Measurements from ENCODE around the gene SLC2A4. TPM values are rescaled to one million over a fixed set of nuclear protein-coding genes. Genes with fewer than 3 reads are reported as not detected.

Gene SLC2A4
- total RNA-seq, 1 donor from 2014 or later: 0.30 TPM

- no peak for DNase-seq (ENCODE audit: low read depth)
- Histone ChIP-seq H3K36me3 (ENCODE audit: insufficient read depth, low read length) (no peaks in the 10 kb centered on the region), H3K79me2 (ENCODE audit: insufficient read depth, low read length) (no peaks in the 10 kb centered on the region), H3K4me1 (ENCODE audit: insufficient read depth, low read length) (peaks cover 8% of the 10 kb centered on the region), H3K27ac (ENCODE audit: low read depth, low read length) (no peak overlapping the region), H3K4me3 (ENCODE audit: insufficient read depth, low read depth, low read length) (no peak overlapping the region), H3K9ac (ENCODE audit: low read length) (no peak overlapping the region), H2AFZ (ENCODE audit: low read depth, low read length) (peak overlapping the region; percentile 67), H3K27me3 (ENCODE audit: insufficient read depth, low read length) (peaks cover 37% of the 10 kb centered on the region), H3K4me2 (ENCODE audit: low read length) (peak overlapping the region; percentile 78), H3K9me3 (ENCODE audit: insufficient read depth, low read depth, low read length) (no peaks in the 10 kb centered on the region), H4K20me1 (ENCODE audit: insufficient read depth, low read length) (no peaks in the 10 kb centered on the region)
- H3K36me3 Mint-ChIP-seq (ENCODE audit: low read depth, unreplicated experiment): no peaks in the 10 kb centered on the region
- peak overlapping the region; percentile 18 for H3K27ac Mint-ChIP-seq (ENCODE audit: unreplicated experiment)
- FAIRE-seq: no peak
- H3K4me3 Mint-ChIP-seq (ENCODE audit: unreplicated experiment): peak overlapping the region; percentile 69
- H3K9me3 Mint-ChIP-seq (ENCODE audit: unreplicated experiment): no peaks in the 10 kb centered on the region
- H3K27me3 Mint-ChIP-seq (ENCODE audit: low read depth, unreplicated experiment): peaks cover 55% of the 10 kb centered on the region
- peaks cover 2% of the 10 kb centered on the region for H3K4me1 Mint-ChIP-seq (ENCODE audit: low read depth, unreplicated experiment)
- no peak for TF ChIP-seq CTCF (IDR thresholded peaks at IDR 0.05; ENCODE audit: insufficient read depth, low read depth, low read length)
- TF ChIP-seq EZH2 (IDR thresholded peaks at IDR 0.05; ENCODE audit: insufficient read depth, low read length): no peak
Measured at GRCh38 chr17:7295230-7296180, 14.0 kb downstream of the SLC2A4 start.

GRCh38 chr17:7296189-7296861 lies 14.8 kb downstream of the SLC2A4 start:
- no peak overlapping the region for H3K27ac ChIP-seq (ENCODE audit: low read depth, low read length)
- H3K9ac ChIP-seq (ENCODE audit: low read length): no peak overlapping the region
- no peaks in the 10 kb centered on the region for H3K9me3 ChIP-seq (ENCODE audit: insufficient read depth, low read depth, low read length)
- no peak overlapping the region for H3K27ac Mint-ChIP-seq (ENCODE audit: unreplicated experiment)
- H3K27me3 ChIP-seq (ENCODE audit: insufficient read depth, low read length): peaks cover 30% of the 10 kb centered on the region
- peaks cover 2% of the 10 kb centered on the region for H3K4me1 Mint-ChIP-seq (ENCODE audit: low read depth, unreplicated experiment)
- H3K79me2 ChIP-seq (ENCODE audit: insufficient read depth, low read length): no peaks in the 10 kb centered on the region
- H3K36me3 Mint-ChIP-seq (ENCODE audit: low read depth, unreplicated experiment): no peaks in the 10 kb centered on the region
- H3K4me3 ChIP-seq (ENCODE audit: insufficient read depth, low read depth, low read length): no peak overlapping the region
- no peaks in the 10 kb centered on the region for H3K9me3 Mint-ChIP-seq (ENCODE audit: unreplicated experiment)
- H3K4me2 ChIP-seq (ENCODE audit: low read length): peak overlapping the region; percentile 78
- no peaks in the 10 kb centered on the region for H4K20me1 ChIP-seq (ENCODE audit: insufficient read depth, low read length)
- peaks cover 49% of the 10 kb centered on the region for H3K27me3 Mint-ChIP-seq (ENCODE audit: low read depth, unreplicated experiment)
- H3K4me3 Mint-ChIP-seq (ENCODE audit: unreplicated experiment): no peak overlapping the region
- TF ChIP-seq EZH2 (IDR thresholded peaks at IDR 0.05; ENCODE audit: insufficient read depth, low read length): no peak
- TF ChIP-seq CTCF (IDR thresholded peaks at IDR 0.05; ENCODE audit: insufficient read depth, low read depth, low read length): peak; percentile 53
- H2AFZ ChIP-seq (ENCODE audit: low read depth, low read length): peak overlapping the region; percentile 67
- DNase-seq (ENCODE audit: low read depth) (peak; percentile 44), FAIRE-seq (no peak)
- no peaks in the 10 kb centered on the region for H3K36me3 ChIP-seq (ENCODE audit: insufficient read depth, low read length)
- H3K4me1 ChIP-seq (ENCODE audit: insufficient read depth, low read length): peaks cover 8% of the 10 kb centered on the region

Data from astrocyte (in vitro differentiated cells and primary cell).